KMS-11 (cell line): ENCODE measurements around the gene NAV2.

ENCODE experiments used
- H2AFZ ChIP-seq: fragments of 200-600 bp; sonication (generic); 2 replicates; pipeline ENCODE4 v1.6.1; 2016; ENCODE audit warnings: antibody characterized with exemption, mixed run types, low read depth
- H3K27ac ChIP-seq: fragments of 200-600 bp; sonication (generic); 2 replicates; pipeline ENCODE4 v1.6.1; 2016; ENCODE audit warnings: mild to moderate bottlenecking, mixed run types
- H3K27me3 ChIP-seq: fragments of 200-600 bp; sonication (generic); 2 replicates; pipeline ENCODE4 v1.6.1; 2017; ENCODE audit warnings: mild to moderate bottlenecking, low read depth, mixed run types, moderate library complexity; ENCODE audit not compliant: insufficient read depth
- H3K36me3 ChIP-seq: fragments of 200-600 bp; sonication (generic); 2 replicates; pipeline ENCODE4 v1.6.1; 2017; ENCODE audit warnings: mild to moderate bottlenecking, mixed run types; ENCODE audit not compliant: insufficient read depth
- H3K4me1 ChIP-seq: fragments of 200-600 bp; sonication (generic); 2 replicates; pipeline ENCODE4 v1.6.1; 2016; ENCODE audit warnings: mild to moderate bottlenecking, low read depth, mixed run types; ENCODE audit not compliant: poor library complexity, severe bottlenecking
- H3K4me2 ChIP-seq: fragments of 200-600 bp; sonication (generic); 2 replicates; pipeline ENCODE4 v1.7.0; 2016; ENCODE audit warnings: mild to moderate bottlenecking, mixed run types
- H3K4me3 ChIP-seq: fragments of 200-600 bp; sonication (generic); IDR thresholded peaks from 2 replicates; pipeline ENCODE4 v1.6.1; 2017; ENCODE audit warnings: low read depth, low read length, mixed read lengths; ENCODE audit not compliant: insufficient read depth
- H3K79me2 ChIP-seq: fragments of 200-600 bp; sonication (generic); 2 replicates; pipeline ENCODE4 v1.6.1; 2016; ENCODE audit warnings: low read depth, mixed run types; ENCODE audit not compliant: insufficient read depth
- H3K9ac ChIP-seq: fragments of 200-600 bp; sonication (generic); 2 replicates; pipeline ENCODE4 v1.6.1; 2016; ENCODE audit warnings: mild to moderate bottlenecking, mixed run types
- H4K20me1 ChIP-seq: fragments of 200-600 bp; sonication (generic); 2 replicates; pipeline ENCODE4 v1.6.1; 2016; ENCODE audit warnings: mild to moderate bottlenecking, mixed run types; ENCODE audit not compliant: insufficient read depth
- CTCF ChIP-seq: fragments of 200-600 bp; sonication (generic); conservative IDR thresholded peaks from 2 replicates; pipeline ENCODE4 v1.6.1; 2017; ENCODE audit warnings: low read depth, mild to moderate bottlenecking, antibody characterized with exemption, low read length, moderate library complexity, mixed read lengths

Gene NAV2

GRCh38 chr11:19881177-19881576 is 168.5 kb downstream of the NAV2 start:
- H3K36me3 ChIP-seq: no peaks in the 10 kb centered on the region
- H3K9ac ChIP-seq: no peak overlapping the region
- H4K20me1 ChIP-seq: no peaks in the 10 kb centered on the region
- H3K27me3 ChIP-seq: no peaks in the 10 kb centered on the region
- no peak overlapping the region for H3K4me3 ChIP-seq
- H3K4me2 ChIP-seq: no peak overlapping the region
- H2AFZ ChIP-seq: no peak overlapping the region
- no peak overlapping the region for H3K27ac ChIP-seq
- H3K79me2 ChIP-seq: no peaks in the 10 kb centered on the region
- TF ChIP-seq CTCF: no peak
- H3K4me1 ChIP-seq: no peaks in the 10 kb centered on the region

GRCh38 chr11:19882356-19882755 is 169.7 kb downstream of the NAV2 start:
- H3K4me3 ChIP-seq: no peak overlapping the region
- no peak for TF ChIP-seq CTCF
- H3K36me3 ChIP-seq: no peaks in the 10 kb centered on the region

GRCh38 chr11:19886498-19886897 is 173.9 kb downstream of the NAV2 start:
- Histone ChIP-seq H3K4me3 (no peak overlapping the region), H3K4me1 (no peaks in the 10 kb centered on the region), H3K27me3 (no peaks in the 10 kb centered on the region), H3K4me2 (no peak overlapping the region), H3K36me3 (no peaks in the 10 kb centered on the region), H3K27ac (no peak overlapping the region), H3K9ac (no peak overlapping the region), H4K20me1 (no peaks in the 10 kb centered on the region), H3K79me2 (no peaks in the 10 kb centered on the region), H2AFZ (no peak overlapping the region)
- TF ChIP-seq CTCF: no peak

More at GRCh38 chr11:19882356-19882755, 169.7 kb downstream of the NAV2 start:
- no peaks in the 10 kb centered on the region for H3K79me2 ChIP-seq
- no peaks in the 10 kb centered on the region for H3K27me3 ChIP-seq
- no peak overlapping the region for H3K27ac ChIP-seq
- no peak overlapping the region for H3K9ac ChIP-seq
- H3K4me2 ChIP-seq: no peak overlapping the region
- H2AFZ ChIP-seq: no peak overlapping the region
- no peaks in the 10 kb centered on the region for H3K4me1 ChIP-seq
- H4K20me1 ChIP-seq: no peaks in the 10 kb centered on the region

- no peak overlapping the region for H3K27ac ChIP-seq
- H3K79me2 ChIP-seq: no peaks in the 10 kb centered on the region
- H2AFZ ChIP-seq: no peak overlapping the region
- no peaks in the 10 kb centered on the region for H3K36me3 ChIP-seq
- no peaks in the 10 kb centered on the region for H3K4me1 ChIP-seq
- no peak overlapping the region for H3K4me2 ChIP-seq
- no peak overlapping the region for H3K4me3 ChIP-seq
- TF ChIP-seq CTCF: no peak
- H3K27me3 ChIP-seq: no peaks in the 10 kb centered on the region
- H4K20me1 ChIP-seq: no peaks in the 10 kb centered on the region
- H3K9ac ChIP-seq: no peak overlapping the region
Measured at GRCh38 chr11:19887842-19888241, 175.2 kb downstream of the NAV2 start.

- no peaks in the 10 kb centered on the region for H3K4me1 ChIP-seq
- no peaks in the 10 kb centered on the region for H3K27me3 ChIP-seq
- no peak for TF ChIP-seq CTCF
- H3K4me3 ChIP-seq: no peak overlapping the region
- H3K27ac ChIP-seq: no peak overlapping the region
- H2AFZ ChIP-seq: no peak overlapping the region
- H3K79me2 ChIP-seq: no peaks in the 10 kb centered on the region
- H3K4me2 ChIP-seq: no peak overlapping the region
- H3K36me3 ChIP-seq: no peaks in the 10 kb centered on the region
- H3K9ac ChIP-seq: no peak overlapping the region
- H4K20me1 ChIP-seq: no peaks in the 10 kb centered on the region
Measured at GRCh38 chr11:19889531-19889930, 176.9 kb downstream of the NAV2 start.
